ENCODE results near the gene RAP1GAP.
"Not testable (repeated sequence)": the region's sequence is repeated elsewhere in the genome, so short reads cannot be mapped to it uniquely, and the experiment has no call there.

The RAP1GAP gene

DNA sequence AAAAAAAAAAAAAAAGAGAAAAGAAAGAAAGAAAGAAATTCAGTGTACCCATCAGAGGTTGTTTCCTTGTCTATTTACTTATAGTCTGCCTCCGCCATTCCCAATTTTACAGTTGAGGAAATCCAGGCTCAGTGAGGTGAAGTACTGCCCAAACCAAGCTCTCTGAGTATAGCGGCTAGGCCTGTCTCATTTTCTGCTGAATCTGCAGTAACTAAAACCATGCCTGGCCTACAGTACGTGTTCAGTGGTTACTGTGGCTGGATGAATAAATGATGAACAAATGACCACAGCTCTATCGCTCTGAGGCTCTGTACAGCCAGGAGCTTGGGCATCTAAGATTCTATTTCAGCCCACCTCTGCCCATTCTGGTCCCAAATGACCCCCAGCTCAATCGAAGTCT is 24.3 kb downstream of the RAP1GAP start:
- no peak for DNase-seq (ENCODE audit: low read depth in 2 of 2, low spot score in 1 of 2)

DNA sequence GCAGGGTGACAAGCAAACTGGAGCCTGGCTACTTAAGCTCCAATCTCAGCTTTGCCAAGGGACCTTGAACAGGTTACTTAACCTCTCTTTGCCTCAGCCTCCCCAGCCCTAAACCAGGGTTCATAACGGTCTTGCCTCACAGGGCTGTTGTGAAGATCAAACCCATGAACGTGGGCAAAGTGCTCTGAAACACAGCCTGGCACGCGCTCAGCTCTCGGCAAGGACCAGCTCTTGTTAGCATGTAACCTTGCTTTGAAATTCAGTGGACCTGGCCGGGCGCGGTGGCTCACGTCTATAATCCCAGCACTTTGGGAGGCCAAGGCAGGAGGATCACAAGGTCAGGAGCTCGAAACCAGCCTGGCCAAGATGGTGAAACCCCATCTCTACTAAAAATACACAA is 24.8 kb downstream of the RAP1GAP start:
- DNase-seq (ENCODE audit: low read depth in 2 of 2, low spot score in 1 of 2), result no peak

DNA sequence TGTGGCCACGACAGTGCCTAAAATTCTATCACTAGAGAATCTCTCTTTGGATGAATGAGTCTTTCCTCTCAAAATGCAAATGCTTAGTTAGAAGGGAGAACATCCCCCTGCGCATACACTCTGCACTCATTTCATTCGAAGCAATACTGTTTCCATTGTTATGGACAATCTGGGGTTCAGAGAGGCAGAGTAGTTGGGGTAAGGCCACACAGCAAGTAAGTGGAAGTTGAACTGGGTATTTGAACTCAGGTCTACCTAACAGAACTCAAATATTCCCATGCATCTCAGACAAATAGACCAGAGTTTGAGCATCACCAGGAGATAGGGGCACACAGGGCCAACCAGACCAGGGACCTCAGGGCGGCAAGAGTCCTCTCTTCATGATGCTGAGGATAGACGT is 25.5 kb downstream of the RAP1GAP start:
- DNase-seq (ENCODE audit: low read depth in 2 of 2, low spot score in 1 of 2), result no peak

DNA sequence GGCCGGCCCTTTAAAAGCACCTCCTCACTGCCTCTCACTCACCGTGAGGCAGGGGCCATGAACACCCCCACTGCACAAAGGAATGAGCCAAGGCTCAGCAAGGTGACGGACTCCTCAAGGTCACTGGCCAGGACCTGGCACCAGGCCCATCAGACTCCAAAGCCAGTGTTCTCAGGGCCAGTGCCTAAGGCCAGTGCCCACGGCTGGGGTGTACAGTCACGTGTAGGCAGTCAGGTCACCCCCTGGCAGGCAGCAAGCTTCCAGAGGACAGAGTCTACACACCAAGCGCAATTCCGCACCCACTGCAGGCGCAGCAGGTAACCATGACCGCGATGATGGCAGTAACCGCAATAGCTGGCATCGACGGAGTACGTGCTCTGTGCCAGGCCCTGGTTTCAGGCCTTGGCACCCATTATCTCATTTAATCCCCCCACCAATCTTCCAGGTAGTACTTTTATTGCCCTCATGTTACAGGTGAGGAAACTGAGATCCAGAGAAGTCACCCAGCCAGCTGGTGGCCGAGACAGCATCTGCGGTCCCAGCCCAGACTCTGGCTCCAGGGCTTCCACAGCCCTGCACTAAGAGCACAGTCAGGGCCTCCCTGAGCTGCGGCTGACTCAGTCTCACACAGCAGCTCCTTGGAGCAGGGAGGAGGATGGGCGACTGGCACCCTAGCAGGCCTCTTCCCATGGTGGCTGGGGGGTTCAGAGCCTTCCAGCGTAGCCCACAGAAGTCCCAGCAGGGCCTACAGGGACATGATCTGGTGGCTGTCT is 27.0 kb downstream of the RAP1GAP start:
- no peak for DNase-seq (ENCODE audit: low read depth in 2 of 2, low spot score in 1 of 2)

DNA sequence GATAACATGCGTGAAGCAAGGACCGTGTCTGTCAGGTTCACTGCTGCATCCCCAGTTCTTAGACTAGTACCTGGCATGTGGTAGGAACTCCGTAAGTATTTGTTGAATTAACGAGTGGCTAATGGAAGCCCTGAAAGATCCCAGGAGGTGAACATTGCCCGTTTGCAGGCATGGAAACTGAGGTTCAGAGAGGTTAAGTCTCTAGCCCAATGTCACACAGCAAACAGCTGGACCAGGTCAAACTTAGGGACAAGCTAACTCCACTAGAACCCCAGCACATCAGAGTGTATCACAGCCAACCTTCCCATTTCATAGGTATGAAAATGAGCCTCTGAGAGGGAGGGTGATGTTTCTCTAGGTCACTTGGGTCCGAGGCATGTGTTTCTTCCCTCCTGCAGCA is 27.6 kb downstream of the RAP1GAP start:
- no peak for DNase-seq (ENCODE audit: low read depth in 2 of 2, low spot score in 1 of 2)

DNA sequence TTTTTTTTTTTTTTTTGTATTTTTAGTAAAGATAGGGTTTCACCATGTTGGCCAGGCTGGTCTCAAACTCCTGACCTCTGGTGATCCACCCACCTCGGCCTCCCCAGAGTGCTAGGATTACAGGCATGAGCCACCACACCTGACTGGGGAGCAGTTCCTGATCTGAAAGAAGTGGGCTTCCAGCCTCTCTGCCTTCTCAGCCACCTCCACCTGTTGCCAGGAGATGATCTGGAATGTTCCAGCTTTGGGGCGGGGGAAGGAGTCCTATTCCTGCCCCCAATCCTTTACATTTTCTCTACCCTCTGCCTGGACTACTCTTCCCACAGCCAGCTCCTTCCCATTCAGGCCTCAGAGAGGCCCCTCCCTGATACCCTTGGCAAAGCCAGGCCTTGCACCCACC is 28.1 kb downstream of the RAP1GAP start:
- no peak for DNase-seq (ENCODE audit: low read depth in 2 of 2, low spot score in 1 of 2)

DNA sequence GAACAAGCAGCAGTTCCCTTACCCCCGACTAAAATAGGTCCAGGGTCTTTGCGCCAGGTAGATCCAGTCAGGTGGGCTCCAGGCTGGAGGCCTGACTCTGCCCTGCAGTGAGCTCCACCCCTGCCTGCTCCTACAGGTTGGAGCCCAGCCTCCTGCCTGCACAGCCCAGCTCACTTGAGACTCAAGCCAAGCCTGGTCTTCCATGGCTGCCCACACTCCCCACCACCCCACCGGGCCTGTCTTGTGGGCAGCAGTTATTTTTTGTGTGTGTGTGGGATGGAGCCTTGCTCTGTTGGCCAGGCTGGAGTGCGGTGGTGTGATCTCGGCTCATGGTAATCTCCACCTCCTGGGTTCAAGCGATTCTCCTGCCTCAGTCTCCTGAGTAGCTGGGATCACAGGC is 28.5 kb downstream of the RAP1GAP start:
- no peak for DNase-seq (ENCODE audit: low read depth in 2 of 2, low spot score in 1 of 2)

DNA sequence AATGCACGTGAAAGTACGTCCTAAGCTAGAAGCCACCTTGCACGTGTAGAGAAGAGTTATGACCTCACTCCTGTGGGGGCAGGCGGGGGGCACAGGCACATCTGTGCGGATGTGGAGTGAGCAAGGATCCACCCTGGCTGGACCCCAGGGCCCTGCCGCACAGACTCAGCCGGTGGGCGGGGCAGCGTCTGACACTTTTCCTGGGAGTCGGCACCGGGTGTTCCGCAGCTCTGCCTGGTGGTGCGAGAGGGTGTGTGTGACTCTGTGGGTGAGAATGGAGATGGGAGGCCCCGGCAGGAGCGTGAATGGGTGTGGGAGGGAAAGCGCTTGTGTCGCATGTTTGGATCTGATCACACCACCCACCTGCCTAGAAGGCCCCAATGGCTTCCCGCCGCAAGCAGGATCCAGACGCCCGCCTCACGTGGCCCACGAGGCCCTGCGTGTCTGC is 29.5 kb downstream of the RAP1GAP start:
- no peak for DNase-seq (ENCODE audit: low read depth in 2 of 2, low spot score in 1 of 2)

DNA sequence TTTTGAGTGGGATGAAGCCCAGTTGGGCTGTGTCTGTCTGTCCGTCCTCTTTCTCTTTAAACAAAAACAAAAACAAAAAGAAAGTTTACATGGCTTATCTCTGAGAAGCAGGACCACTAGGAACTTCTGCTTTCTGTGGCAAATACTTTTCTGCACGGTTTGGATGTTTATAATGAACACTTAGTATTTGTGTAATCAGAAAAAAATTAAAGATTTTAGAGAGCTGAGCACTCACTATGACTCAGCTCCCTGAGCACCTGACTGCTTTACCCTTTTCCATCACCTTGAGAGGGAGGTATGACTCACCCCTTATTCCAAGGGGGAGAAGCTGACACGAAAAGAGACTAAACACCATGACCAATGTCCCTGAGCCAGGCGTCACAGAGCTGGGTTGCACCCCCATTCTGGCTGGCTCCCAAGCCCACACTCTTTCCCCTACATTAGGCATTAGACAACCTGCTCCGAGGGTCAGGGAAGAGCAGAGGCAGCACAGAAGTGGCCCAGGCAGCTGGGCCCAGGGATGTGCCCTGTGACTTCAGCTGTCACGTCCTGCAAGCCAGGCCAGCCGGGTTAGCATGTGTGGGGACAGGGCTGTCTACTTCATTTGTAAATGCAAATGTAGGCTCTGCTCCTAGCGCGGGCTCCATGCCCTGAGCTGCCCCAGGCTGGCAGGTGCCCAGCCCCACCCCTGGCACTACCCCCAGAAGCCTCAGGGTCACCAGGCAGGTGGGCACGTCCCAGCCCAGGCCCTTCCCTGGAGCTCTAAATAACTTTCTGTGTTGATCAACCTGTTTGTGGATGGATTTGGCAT is 30.4 kb downstream of the RAP1GAP start:
- DNase-seq (ENCODE audit: low read depth in 2 of 2, low spot score in 1 of 2), result no peak

DNA sequence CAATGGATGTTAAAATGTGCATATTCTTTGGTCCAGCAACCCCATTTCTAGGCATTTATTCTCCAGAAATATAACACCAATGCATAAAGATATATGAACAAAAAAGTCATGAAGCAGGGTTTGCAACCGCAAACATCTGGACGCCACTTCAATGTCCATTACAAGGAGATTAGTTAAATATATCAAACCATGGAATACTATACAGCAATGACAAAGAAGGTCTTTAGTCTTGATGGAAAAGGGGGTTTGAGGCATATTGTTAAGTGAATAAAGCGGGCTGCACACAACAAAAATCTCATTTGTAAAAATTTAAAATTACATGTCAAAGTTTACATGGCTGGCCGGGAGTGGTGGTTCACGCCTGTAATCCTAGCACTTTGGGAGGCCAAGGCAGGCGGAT is 31.6 kb downstream of the RAP1GAP start:
- DNase-seq (ENCODE audit: low read depth in 2 of 2, low spot score in 1 of 2), result no peak

DNA sequence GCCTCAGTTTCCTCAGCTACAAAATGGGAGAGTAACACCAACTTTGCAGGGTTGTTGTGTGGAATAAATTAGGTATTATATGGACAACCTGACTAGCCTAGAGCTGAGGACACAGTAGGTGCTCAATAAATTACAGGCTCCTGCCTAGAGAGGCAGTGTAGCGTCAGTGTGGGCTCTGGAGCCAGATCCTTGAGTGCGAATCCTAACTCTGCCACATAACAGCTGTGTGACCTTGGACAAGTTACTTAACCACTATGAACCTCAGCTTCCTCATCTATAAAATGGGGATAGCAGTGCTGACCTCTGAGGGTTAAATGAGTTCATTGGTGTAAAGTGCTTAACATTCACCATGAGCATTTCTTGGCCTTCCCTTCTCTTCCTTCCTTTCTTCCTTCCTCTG is 33.1 kb downstream of the RAP1GAP start:
- no peak for DNase-seq (ENCODE audit: low read depth in 2 of 2, low spot score in 1 of 2)

DNA sequence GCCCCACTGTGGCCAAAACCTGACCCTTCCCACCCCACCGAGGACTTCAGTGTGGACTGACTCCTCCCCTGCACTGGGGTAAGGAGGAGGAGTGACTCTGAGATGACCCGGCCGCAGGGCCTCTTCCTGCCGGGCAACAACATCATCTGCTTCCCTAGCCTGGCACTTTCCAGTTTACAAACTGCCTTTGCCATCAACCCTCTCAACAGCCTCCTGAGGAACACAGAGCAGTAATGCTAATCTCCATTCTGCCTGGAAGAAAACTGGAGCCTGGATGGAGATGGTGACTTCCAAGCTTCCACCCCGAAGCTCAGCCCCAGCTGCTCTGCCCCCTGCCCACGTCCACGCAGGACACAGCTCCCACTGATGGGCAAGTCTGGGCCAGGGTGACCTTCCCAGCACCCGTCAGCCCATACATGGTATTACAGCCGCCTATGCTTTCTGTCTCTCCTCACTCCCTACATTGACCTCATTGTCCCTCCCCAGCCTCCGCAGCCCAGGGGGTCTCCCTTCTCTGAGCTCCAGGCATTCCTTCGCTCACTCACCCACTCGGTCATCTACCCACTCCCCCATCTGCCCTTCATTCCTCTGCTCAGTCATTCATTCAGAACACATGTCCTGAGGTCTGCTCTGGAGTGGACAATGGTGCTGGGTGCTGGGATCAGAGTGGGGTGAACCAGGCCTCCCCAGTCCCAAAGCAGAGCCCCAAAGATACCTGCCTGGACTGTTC is 34.2 kb downstream of the RAP1GAP start:
- DNase-seq (ENCODE audit: low read depth in 2 of 2, low spot score in 1 of 2), result no peak

DNA sequence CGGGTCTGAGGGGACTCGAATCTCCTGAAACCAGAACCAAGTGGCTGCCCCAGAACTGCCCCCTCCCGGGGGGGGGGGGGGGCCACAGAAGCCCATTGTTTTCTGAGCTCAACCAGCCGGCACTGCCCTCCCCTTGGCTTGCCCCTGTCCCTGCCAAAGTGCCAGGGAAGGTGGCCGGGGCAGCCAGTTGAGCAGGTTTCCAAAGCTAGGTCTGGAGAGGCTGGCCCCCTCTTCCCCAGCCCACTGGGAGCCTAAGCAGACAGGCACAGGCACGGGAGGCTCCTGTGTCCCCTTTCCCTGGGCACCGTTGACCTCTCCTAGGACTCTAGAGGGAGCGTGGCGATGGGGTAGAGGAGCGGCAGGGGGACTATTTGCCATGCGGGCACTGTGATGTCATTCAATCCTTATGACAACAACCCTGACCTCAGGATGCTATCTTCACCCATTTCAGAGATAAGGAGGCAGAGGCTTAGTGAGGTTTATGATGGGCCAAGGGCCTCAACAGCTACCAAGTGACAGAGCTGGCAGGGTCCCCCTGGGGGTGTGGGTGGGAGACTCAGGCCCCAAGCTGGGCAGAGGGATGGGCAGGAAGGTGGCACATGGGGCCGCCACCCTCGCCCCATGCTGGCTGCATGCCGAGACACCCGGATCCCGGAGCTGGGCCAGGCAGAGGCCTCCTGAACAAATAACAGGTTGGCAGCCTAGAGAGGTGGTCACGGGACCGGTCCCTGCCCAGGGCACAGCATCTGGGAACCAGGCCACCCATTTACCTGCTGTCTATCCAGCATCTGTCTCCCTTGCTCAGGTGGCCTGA is 35.0 kb downstream of the RAP1GAP start:
- no peak for DNase-seq (ENCODE audit: low read depth in 2 of 2, low spot score in 1 of 2)

DNA sequence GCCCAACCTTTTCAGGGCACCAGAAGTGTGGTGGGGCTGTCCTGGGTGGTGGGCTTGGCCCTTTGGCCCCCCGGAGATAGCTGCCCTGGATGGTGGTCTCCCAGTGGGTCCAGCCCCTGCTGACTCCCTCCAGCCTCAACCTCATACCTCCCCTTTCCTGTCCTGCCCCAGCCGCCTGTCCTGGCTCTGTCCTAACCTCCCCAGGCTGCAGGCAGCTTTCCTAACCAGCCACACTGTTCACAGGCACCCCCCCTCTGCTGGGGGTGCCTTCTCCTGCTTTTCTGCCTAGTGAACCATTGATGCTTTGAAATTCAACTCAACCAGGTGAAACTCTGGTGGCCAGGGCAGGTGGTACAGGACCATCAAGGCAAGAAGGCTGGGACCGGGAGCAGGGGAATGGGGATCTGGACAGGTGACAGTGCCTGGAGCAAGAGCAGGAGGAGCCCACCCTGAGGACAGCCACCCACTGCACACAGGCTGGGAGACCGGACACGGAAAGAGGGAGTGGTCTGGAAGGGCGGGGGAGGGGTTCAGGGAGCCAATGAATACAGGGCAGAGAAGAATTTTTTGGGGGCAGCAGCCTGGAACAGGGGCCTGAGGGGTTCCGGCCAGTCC is 35.9 kb downstream of the RAP1GAP start:
- DNase-seq (ENCODE audit: low read depth in 2 of 2, low spot score in 1 of 2), result no peak

DNA sequence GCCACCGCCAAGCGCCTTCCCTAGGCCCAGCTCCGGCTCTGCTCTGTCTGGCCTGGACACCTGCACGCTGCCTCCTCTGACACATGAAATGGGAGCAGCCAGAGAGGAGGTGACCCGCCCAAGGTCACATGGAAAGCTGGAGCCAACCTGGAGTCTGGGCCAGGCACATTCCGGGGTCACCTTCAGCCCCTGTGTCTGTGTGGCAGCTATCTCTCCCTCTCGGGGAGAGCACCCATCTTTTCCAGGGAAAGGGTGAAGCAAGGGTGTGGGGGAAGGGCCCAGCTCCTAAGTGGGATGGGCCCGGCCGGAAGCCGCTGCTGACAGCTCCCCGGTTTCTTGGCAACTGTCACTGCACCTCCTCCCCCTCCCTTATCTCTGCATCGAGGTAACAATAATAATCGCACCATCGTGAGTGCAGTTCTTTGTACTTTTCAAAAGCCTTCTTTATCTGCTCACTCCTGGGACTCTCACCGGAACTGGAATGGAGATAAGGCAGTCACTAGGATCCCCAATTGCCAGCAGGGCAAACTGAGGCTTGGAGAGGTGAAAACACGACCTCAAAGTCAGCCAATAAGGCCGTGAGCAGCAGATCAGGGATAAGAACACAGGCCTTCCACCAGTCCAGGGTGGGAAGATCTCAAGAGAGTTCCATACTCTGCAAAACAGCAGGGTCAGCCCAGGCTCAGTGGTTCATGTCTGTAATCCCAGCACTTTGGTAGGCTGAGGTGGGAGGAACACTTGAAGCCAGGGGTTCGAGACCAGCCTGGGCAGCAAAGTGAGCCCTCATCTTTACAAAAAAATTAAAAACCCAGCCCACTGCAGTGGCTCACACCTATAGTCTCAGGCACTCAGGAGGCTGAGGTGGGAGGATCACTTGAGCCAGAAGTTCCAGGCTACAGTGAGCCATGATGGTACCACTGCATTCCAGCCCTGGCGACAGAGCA is 36.9 kb downstream of the RAP1GAP start:
- no peak for DNase-seq (ENCODE audit: low read depth in 2 of 2, low spot score in 1 of 2)

DNA sequence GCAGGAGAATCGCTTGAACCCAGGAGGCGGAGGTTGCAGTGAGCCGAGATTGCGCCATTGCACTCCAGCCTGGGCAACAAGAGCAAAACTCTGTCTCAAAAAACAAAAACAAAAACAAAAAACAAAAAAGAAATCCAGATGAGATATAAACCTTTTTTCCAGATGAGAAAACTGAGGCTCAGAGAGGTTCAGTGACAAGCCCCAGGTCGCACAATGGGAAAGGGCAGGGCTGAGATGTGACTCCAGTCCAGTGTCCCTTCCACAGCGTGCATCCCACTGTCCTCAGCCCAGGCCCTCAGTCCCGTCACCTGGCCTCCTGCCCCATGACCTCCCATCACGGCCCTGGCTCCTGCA is 37.6 kb downstream of the RAP1GAP start:
- DNase-seq (ENCODE audit: low read depth in 2 of 2, low spot score in 1 of 2), result not testable (repeated sequence)

DNA sequence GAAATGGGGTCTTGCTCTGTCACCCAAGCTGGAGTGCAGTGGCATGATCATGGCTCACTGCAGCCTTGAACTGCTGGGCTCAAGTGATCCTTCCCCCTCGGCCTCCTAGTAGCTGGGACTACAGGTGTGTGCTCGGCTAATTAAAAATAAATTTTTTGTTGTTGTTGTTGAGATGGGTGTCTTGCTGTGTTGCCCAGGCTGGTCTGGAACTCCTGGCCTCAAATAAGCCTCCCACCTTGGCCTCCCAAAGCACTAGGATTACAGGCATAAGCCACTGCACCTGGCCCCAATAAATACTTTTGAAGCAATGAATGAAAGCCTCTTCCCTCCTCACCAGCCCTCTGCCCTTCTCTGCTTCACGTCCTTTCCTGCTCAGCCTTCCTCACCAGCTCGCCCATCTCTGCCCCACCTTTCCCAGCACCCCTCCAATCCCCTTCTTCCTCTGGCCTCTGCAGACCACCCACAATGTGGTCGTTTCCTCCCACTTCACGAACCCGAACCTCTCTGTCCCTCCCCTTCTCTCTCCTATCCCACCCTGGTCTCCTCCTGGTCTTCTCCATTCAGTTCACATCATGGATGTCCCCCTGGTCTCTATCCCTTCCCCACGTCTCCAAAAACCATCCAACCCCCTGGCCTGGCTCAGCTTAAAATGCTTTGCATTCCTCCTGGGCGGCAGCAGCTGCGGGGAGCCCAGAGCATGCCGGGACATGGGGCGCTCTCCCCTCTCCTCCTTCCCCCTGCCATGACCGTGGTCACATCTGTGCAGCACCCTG is 38.4 kb downstream of the RAP1GAP start:
- DNase-seq (ENCODE audit: low read depth in 2 of 2, low spot score in 1 of 2), result no peak

DNA sequence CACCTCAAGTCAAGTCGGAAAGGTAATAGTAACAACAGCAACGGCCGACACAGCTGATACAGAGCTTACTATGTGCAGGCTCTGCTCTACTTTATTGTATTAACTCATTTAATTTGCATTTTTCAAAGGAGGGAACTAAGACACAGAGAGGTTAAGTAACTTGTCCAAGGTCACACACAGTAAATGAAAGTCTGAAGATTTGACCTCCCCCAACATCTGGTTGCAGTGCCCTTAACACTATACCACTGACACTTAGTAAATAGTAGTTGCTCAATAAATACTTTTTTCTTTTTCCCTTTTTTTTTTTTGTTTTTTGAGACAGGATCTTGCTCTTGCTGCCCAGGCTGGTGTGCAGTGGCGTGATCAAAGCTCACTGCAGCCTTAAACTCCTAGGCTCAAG is 39.2 kb downstream of the RAP1GAP start:
- no peak for DNase-seq (ENCODE audit: low read depth in 2 of 2, low spot score in 1 of 2)

Measured in stimulated activated CD8-positive, alpha-beta memory T cell treated with anti-CD3 and anti-CD28 coated beads, Interleukin-4, amount 100 ng/mL, for 1 hour (primary cell).